Right atrium auricular region (tissue), 2 donors: Measurements from ENCODE around the gene IL22. TPM values are rescaled to one million over a fixed set of nuclear protein-coding genes. Genes with fewer than 3 reads are reported as not detected.

ENCODE experiments used
- DNase-seq: peaks from one replicate; pipeline ENCODE4 v3.0.0-alpha.2; 2019; ENCODE audit warnings: low spot score
- H3K27ac ChIP-seq, 2 donors: fragments of 200-600 bp; sonication (generic); 1 replicate in 1 of 2; 2 replicates in 1 of 2; pipeline ENCODE4 v1.5.1; 2016 to 2019
- H3K27me3 ChIP-seq, 2 donors: fragments of 200-600 bp; sonication (generic); one replicate each; pipeline versions ENCODE4 v1.5.1 to v1.6.0; 2017 to 2019
- H3K36me3 ChIP-seq: fragments of 200-600 bp; sonication (generic); one replicate; pipeline ENCODE4 v1.5.1; 2016
- H3K4me1 ChIP-seq, 2 donors: fragments of 200-600 bp; sonication (generic); one replicate each; pipeline versions ENCODE4 v1.5.1 to v1.6.0; 2017 to 2019
- H3K4me3 ChIP-seq, 2 donors: fragments of 200-600 bp; sonication (generic); 1 replicate in 1 of 2; 2 replicates in 1 of 2; pipeline ENCODE4 v1.5.1; 2017 to 2019; ENCODE audit warnings: mild to moderate bottlenecking in 1 of 2, moderate library complexity in 1 of 2
- H3K9me3 ChIP-seq, 2 donors: fragments of 200-600 bp; sonication (generic); one replicate each; pipeline ENCODE4 v1.5.1; 2019
- CTCF ChIP-seq, 2 donors: fragments of 200-600 bp; sonication (generic); IDR thresholded peaks; one replicate each; pipeline ENCODE4 v1.5.1; 2019; ENCODE audit warnings: antibody characterized with exemption in 2 of 2
- total RNA-seq, 2 donors: library from RNA; depleted of rRNA; stranded (reverse); fragments of >200 nt; gene quantifications; one replicate each; pipeline ENCODE4 v1.1.0, GENCODE V29; 2016

The IL22 gene
- total RNA-seq, 2 donors from 2014 or later, result not detected

GRCh38 chr12:68229956-68230355 is 23.4 kb downstream of the IL22 start:
- DNase-seq, result no peak
- Histone ChIP-seq H3K36me3 (no peaks in the 10 kb centered on the region), H3K4me3 (no peak overlapping the region), H3K27me3 (no peaks in the 10 kb centered on the region), H3K4me1 (no peaks in the 10 kb centered on the region), H3K9me3 (no peaks in the 10 kb centered on the region), H3K27ac (no peak overlapping the region)
- no peak for TF ChIP-seq CTCF (IDR thresholded peaks at IDR 0.05)

- TF ChIP-seq CTCF (IDR thresholded peaks at IDR 0.05), result no peak
- Histone ChIP-seq H3K4me3 (no peak overlapping the region), H3K9me3 (no peaks in the 10 kb centered on the region), H3K4me1 (peaks cover 0 to 3% of the 10 kb centered on the region in 2 donors), H3K36me3 (no peaks in the 10 kb centered on the region), H3K27me3 (no peaks in the 10 kb centered on the region), H3K27ac (no peak overlapping the region)
- DNase-seq, result no peak
Observed at GRCh38 chr12:68227356-68227755, 26.0 kb downstream of the IL22 start.

GRCh38 chr12:68225576-68226476 is 27.6 kb downstream of the IL22 start, which contains the start of gene IL26:
TSS of gene IL26 (minus strand) at chr12:68225810. CDS start at chr12:68225756, 54 bp downstream.
- Histone ChIP-seq H3K4me3 (no peak within 1 kb of the TSS), H3K4me1 (peaks cover 0 to 3% of the 10 kb centered on the region in 2 donors), H3K9me3 (no peaks in the 10 kb centered on the region), H3K36me3 (no peaks in the 10 kb centered on the region), H3K27me3 (no peaks in the 10 kb centered on the region), H3K27ac (no peak within 1 kb of the TSS)
- DNase-seq, result no peak
- TF ChIP-seq CTCF (IDR thresholded peaks at IDR 0.05), result no peak

- Histone ChIP-seq H3K27me3 (no peaks in the 10 kb centered on the region), H3K4me1 (peaks cover 0 to 3% of the 10 kb centered on the region in 2 donors), H3K4me3 (no peak overlapping the region), H3K36me3 (no peaks in the 10 kb centered on the region), H3K9me3 (no peaks in the 10 kb centered on the region), H3K27ac (no peak overlapping the region)
- no peak for TF ChIP-seq CTCF (IDR thresholded peaks at IDR 0.05)
- DNase-seq, result no peak
Observed at GRCh38 chr12:68224613-68225285, 28.7 kb downstream of the IL22 start.

- Histone ChIP-seq H3K9me3 (no peaks in the 10 kb centered on the region), H3K4me1 (peaks cover 0 to 3% of the 10 kb centered on the region in 2 donors), H3K27ac (no peak overlapping the region), H3K36me3 (no peaks in the 10 kb centered on the region), H3K27me3 (no peaks in the 10 kb centered on the region), H3K4me3 (no peak overlapping the region)
- DNase-seq, result peak; percentile 85
- peak; percentile 32 to 89 for TF ChIP-seq CTCF (IDR thresholded peaks at IDR 0.05)
Observed at GRCh38 chr12:68223067-68223747, 30.2 kb downstream of the IL22 start.
